ENCODE measurements around the gene CCDC170.

The CCDC170 gene

DNA sequence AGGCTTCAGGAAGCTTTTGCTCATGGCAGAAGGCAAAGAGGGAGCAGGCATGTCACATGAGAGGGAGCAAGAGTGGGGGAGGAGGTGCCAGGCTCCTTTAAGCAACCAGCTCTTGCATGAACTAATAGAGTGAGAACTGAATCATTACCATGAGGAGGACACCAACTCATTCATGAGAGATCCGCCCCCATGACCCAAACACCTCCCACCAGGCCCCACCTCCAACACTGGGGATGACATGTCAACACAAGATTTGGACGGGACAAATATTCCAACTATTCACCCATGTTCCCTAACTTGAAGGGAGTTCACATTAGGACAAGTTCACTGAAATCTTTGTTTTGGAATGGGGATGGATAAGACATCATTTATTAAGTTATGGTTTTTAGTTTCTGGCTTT is 158.5 kb downstream of the CCDC170 start:
- no peak for DNase-seq (ENCODE audit: low read depth in 3 of 3, low spot score in 1 of 3)

DNA sequence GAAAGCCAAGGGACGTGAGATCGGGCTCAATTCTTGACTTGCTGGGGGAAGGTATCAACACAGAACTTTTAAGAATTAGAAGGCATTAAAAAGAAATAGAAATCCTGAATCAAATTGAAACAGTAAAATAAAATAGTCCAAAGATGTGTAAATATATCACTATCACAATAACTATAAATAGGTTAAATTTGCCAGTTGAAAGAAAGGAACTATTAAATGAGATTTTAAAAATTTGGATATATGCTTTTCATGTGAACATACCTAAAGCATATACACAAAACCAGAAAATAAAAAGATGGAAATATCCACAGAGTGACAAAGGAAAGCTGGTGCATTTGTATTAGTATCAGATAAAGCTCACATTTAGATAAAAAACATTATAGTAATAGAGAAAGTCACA is 161.3 kb downstream of the CCDC170 start:
- no peak for DNase-seq (ENCODE audit: low read depth in 3 of 3, low spot score in 1 of 3)

- no peak for DNase-seq (ENCODE audit: low read depth in 3 of 3, low spot score in 1 of 3)
These were observed 162.6 kb downstream of the CCDC170 start for GRCh38 chr6:151656392-151656791.

DNA sequence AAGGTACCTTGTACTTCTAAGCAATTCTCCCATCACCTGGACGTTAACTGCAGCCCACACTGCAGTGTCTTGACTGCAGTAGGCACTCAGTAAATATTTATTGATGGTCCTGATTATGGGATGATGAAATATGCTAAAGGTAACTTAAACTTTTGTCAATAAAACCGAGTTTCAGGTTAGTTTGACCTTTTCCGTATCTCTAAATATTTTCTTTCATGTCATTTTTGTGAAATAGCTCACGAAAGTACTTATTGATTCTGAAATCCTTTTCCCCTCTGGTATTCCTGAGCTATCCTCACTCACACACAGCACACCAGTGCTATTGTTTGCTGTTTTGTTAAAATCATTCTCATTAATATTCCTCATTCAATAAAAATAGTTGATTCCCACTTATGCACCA is 164.3 kb downstream of the CCDC170 start:
- DNase-seq (ENCODE audit: low read depth in 3 of 3, low spot score in 1 of 3): no peak

DNA sequence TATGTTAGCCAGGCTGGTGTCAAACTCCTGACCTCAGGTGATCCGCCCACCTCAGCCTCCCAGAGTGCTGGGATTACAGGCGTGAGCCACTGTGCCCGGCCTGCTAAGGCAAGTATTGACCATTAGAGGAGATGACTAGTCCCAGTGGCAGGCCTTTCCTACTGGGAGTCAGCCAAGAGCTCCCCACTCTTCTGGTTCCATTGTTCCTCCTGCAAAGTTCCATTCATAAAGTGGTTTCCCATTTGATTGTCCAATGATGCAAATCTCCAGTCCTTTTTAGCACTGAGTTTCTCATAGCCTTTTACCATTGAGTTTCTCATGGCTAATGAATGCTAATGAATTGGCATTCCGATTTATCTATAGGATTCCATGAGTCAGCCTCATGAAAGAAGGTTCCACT is 165.4 kb downstream of the CCDC170 start:
- no peak for DNase-seq (ENCODE audit: low read depth in 3 of 3, low spot score in 1 of 3)

DNA sequence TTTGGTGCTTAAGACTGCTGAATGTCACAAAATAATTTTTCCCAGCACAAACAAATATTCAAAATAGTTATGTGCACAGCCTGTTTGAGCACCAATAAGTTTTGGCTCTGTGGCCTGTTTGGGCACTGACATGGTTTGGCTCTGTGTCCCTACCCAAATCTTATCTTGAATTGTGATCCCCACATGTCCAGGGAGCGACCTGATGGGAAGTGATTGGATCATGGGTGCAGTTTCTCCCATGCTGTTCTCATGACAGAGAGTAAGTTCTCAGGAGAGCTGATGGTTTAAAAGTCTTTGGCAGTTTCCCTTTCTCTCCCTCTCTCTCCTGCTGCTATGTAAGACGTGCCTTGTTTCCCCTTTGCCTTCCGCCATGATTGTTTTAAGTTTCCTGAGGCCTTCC is 167.7 kb downstream of the CCDC170 start:
- no peak for DNase-seq (ENCODE audit: low read depth in 3 of 3, low spot score in 1 of 3)

GRCh38 chr6:151661928-151662327 is 168.1 kb downstream of the CCDC170 start:
- DNase-seq (ENCODE audit: low read depth in 3 of 3, low spot score in 1 of 3): no peak

- no peak for DNase-seq (ENCODE audit: low read depth in 3 of 3, low spot score in 1 of 3)
These were observed 169.7 kb downstream of the CCDC170 start for GRCh38 chr6:151663559-151663958.

DNA sequence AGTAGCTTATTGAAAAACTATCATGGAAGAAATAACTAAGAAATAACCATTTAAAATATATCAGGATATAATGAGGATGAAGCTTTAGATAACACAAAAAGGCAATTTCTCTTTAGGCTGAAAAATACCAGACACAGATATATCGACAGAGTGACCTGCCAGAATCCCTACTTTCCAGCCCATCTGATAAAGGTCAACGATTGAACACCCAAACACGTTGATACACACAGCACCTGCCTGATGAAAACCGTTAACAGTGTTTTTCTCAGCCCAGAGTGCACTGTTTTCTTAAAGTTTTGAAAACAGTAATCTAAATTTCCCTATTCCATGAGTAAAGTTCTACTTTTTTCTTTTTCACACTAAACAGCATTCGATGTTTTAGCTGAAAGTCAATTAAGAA is 170.6 kb downstream of the CCDC170 start:
- no peak for DNase-seq (ENCODE audit: low read depth in 3 of 3, low spot score in 1 of 3)

DNA sequence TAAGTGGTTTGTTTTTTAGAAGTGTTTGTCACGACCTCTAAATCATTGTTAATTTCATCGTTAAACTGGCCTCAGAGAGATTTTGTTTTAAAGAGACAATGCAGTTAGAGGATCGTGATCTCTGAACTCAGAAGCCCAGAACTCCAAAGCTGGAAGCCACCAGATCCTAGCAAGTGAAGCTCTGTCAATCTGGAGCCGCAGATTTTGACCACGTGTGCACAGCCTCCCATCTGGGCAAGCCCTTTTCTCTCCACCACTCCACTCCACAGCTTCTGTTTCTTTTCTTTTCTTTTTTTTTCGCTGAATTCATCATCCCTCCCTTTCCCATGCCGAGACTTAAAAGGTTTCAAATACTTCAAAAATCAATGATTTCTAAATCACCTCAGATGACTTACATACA is 171.5 kb downstream of the CCDC170 start:
- DNase-seq (ENCODE audit: low read depth in 3 of 3, low spot score in 1 of 3): no peak

- DNase-seq (ENCODE audit: low read depth in 3 of 3, low spot score in 1 of 3): no peak
These were observed 172.7 kb downstream of the CCDC170 start for GRCh38 chr6:151666526-151666925.

DNA sequence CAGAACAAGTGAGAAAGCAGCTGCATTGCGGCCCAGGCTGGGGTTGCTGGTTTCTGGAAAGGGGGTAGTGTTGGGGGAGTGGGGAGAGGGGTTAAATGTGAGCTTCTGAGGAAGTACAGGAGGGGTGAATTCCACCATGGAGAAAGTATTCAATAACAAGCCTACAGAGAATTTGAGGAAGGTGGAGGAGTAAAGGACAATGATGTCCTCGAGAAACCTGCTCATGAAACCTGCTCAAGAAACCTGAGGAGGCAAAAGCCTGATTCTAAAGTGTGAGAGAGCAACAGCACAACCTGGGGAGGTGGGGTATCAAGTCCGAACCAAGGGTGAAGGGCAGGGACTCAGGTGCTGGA is 175.4 kb downstream of the CCDC170 start:
- no peak for DNase-seq (ENCODE audit: low read depth in 3 of 3, low spot score in 1 of 3)

GRCh38 chr6:151670116-151670515 is 176.3 kb downstream of the CCDC170 start:
- no peak for DNase-seq (ENCODE audit: low read depth in 3 of 3, low spot score in 1 of 3)
